Karpas-422 (cell line): ENCODE results near the gene FER1L5. TPM values are rescaled to one million over a fixed set of nuclear protein-coding genes. Genes with fewer than 3 reads are reported as not detected.

Experiments used
- DNase-seq: peaks from one replicate; pipeline ENCODE4 v3.0.0-alpha.2; 2015
- H2AFZ ChIP-seq: fragments of 200-600 bp; sonication (generic); 2 replicates; pipeline ENCODE4 v1.6.1; 2014; ENCODE audit warnings: antibody characterized with exemption, low read length, mixed read lengths
- H3K27ac ChIP-seq: fragments of 200-600 bp; sonication (generic); 2 replicates; pipeline ENCODE4 v1.5.1; 2014; ENCODE audit warnings: mild to moderate bottlenecking, low read length, moderate library complexity
- H3K27me3 ChIP-seq: fragments of 200-600 bp; sonication (generic); 2 replicates; pipeline ENCODE4 v1.6.1; 2014; ENCODE audit warnings: low read length, mixed read lengths
- H3K36me3 ChIP-seq: fragments of 200-600 bp; sonication (generic); 2 replicates; pipeline ENCODE4 v1.6.1; 2014; ENCODE audit warnings: low read length, mixed read lengths; ENCODE audit not compliant: insufficient read depth
- H3K4me1 ChIP-seq: fragments of 200-600 bp; sonication (generic); 2 replicates; pipeline ENCODE4 v1.6.1; 2014; ENCODE audit warnings: mild to moderate bottlenecking, low read length, mixed read lengths
- H3K4me2 ChIP-seq: fragments of 200-600 bp; sonication (generic); 2 replicates; pipeline ENCODE4 v1.6.1; 2014; ENCODE audit warnings: low read length, low read depth, mild to moderate bottlenecking; ENCODE audit not compliant: poor library complexity, severe bottlenecking
- H3K4me3 ChIP-seq: fragments of 200-600 bp; sonication (generic); 2 replicates; pipeline ENCODE4 v1.5.1; 2014; ENCODE audit warnings: mild to moderate bottlenecking, antibody characterized with exemption, low read length, mixed read lengths
- H3K79me2 ChIP-seq: fragments of 200-600 bp; sonication (generic); 2 replicates; pipeline ENCODE4 v1.6.1; 2014; ENCODE audit warnings: mild to moderate bottlenecking, low read length, mixed read lengths
- H3K9ac ChIP-seq: fragments of 200-600 bp; sonication (generic); 2 replicates; pipeline ENCODE4 v1.6.0; 2014; ENCODE audit warnings: low read length
- H3K9me2 ChIP-seq: fragments of 200-600 bp; sonication (generic), shearing (Covaris generic); replicated peaks from 2 replicates; pipeline ENCODE4 v1.6.0; 2014; ENCODE audit warnings: mild to moderate bottlenecking, low read length, moderate library complexity; ENCODE audit not compliant: insufficient read depth
- H3K9me3 ChIP-seq: fragments of 300-700, 200-600 bp; sonication (generic); 2 replicates; pipeline ENCODE4 v1.6.1; 2014; ENCODE audit warnings: low read length, mixed read lengths
- H4K20me1 ChIP-seq: fragments of 200-600 bp; sonication (generic); 2 replicates; pipeline ENCODE4 v1.6.1; 2014; ENCODE audit warnings: mild to moderate bottlenecking, antibody characterized with exemption, low read length, low read depth; ENCODE audit not compliant: insufficient read depth
- total RNA-seq: library from RNA; depleted of rRNA; stranded (reverse); fragments of >200 nt; shearing (Covaris generic); gene quantifications from 2 replicates; pipeline ENCODE4 v1.2.3, GENCODE V29; 2014; ENCODE audit warnings: low replicate concordance

Gene FER1L5
- total RNA-seq, 1 experiment from 2014 or later, result not detected

GRCh38 chr2:96604104-96604503, 38.5 kb upstream of the FER1L5 start:
- Histone ChIP-seq H3K4me3 (no peak overlapping the region), H3K9ac (no peak overlapping the region), H3K27ac (no peak overlapping the region), H3K4me1 (peaks cover 9% of the 10 kb centered on the region), H3K79me2 (no peaks in the 10 kb centered on the region), H3K9me2 (no peaks in the 10 kb centered on the region), H3K27me3 (no peaks in the 10 kb centered on the region), H3K36me3 (peaks cover 54% of the 10 kb centered on the region), H2AFZ (no peak overlapping the region), H4K20me1 (no peaks in the 10 kb centered on the region), H3K9me3 (no peaks in the 10 kb centered on the region), H3K4me2 (no peak overlapping the region)
- DNase-seq, result peak; percentile 43

DNA sequence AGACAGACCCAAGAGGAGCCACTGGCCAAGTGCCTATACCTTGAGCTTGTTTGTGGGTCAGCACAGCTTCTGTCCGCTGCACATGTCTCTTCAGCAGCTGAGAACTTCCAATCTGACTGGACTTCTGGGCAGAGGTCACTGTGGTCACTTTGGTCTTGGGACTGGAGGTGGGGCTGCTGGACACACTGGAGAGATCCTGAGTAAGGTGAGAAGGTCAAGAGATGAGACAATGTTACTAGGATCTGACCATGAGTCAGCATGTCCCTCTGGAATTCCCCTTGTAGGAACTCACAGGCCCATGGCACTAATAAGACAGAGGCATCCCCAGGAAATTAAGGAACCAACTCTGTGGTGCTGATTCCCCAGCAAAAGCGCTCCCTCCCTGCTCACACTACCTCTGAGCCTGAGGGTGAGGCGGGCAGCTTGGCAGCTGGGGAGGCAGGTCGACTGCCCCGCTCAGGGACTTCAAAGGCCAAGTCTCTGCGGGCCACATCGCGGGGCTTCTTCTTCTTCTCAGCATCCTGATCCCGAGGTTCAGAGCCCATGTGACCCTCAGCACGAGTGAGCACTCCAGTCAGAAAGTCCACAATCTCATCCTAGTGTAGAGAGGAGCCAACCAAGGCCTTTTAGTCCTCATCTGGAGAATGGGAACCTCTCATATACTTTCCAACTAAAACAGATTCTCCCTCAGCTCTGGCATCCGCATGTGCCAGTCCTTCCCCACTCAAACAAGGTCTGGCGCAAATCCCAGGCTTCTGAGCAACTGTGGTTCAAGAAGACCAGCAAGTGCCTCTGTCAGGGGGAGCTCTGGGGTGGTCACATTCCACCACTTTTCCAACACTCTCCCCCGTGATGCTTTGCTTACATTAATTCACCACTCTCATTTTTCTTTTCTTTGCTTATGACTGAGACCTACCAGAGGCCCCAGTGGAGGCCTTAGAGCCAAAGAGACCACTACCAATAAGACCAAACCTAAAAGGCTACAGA, 33.8 kb upstream of the FER1L5 start:
- H3K9ac ChIP-seq, result no peak overlapping the region
- H3K4me1 ChIP-seq, result no peaks in the 10 kb centered on the region
- no peaks in the 10 kb centered on the region for H3K9me2 ChIP-seq
- H3K27ac ChIP-seq, result no peak overlapping the region
- no peak overlapping the region for H3K4me2 ChIP-seq
- H3K79me2 ChIP-seq, result no peaks in the 10 kb centered on the region
- no peak for DNase-seq
- H3K36me3 ChIP-seq, result peaks cover 31% of the 10 kb centered on the region
- H4K20me1 ChIP-seq, result no peaks in the 10 kb centered on the region
- H2AFZ ChIP-seq, result no peak overlapping the region
- H3K27me3 ChIP-seq, result no peaks in the 10 kb centered on the region
- no peak overlapping the region for H3K4me3 ChIP-seq
- no peaks in the 10 kb centered on the region for H3K9me3 ChIP-seq

DNA sequence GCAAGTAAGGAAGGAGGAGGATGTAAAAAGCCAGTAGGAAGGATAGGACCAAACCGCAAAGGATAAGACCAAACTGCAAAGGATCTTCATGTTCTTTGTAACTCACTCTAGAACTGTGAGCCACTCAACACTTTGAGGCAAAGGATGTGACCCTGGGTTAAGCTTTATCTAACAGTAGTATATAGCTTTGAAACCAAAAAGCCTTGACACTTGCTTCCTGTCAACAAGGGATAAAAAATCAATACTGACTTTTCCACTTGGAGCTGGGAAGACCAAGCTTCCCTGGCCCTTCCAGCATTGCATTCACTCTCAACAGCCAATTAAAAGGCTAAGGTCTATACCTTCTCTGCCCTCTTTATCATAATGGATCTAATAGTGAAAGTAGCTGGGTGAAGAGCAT, 26.4 kb upstream of the FER1L5 start:
- Histone ChIP-seq H2AFZ (no peak overlapping the region), H3K9me2 (no peaks in the 10 kb centered on the region), H3K4me3 (no peak overlapping the region), H3K9me3 (no peaks in the 10 kb centered on the region), H3K27ac (no peak overlapping the region), H3K36me3 (peaks cover 20% of the 10 kb centered on the region; the same call in 1 of the 2 replicates), H3K27me3 (no peaks in the 10 kb centered on the region), H3K9ac (no peak overlapping the region), H3K79me2 (0 out of 2 replicates have a peak, but pooled peaks cover 3% of the 10 kb centered on the region), H3K4me1 (no peaks in the 10 kb centered on the region), H3K4me2 (no peak overlapping the region), H4K20me1 (no peaks in the 10 kb centered on the region)
- no peak for DNase-seq

GRCh38 chr2:96616535-96616934, 26.0 kb upstream of the FER1L5 start:
- Histone ChIP-seq H2AFZ (no peak overlapping the region), H3K9me2 (no peaks in the 10 kb centered on the region), H3K27me3 (no peaks in the 10 kb centered on the region), H3K9me3 (no peaks in the 10 kb centered on the region), H4K20me1 (no peaks in the 10 kb centered on the region), H3K9ac (no peak overlapping the region), H3K27ac (no peak overlapping the region), H3K4me1 (no peaks in the 10 kb centered on the region), H3K79me2 (0 out of 2 replicates have a peak, but pooled peaks cover 3% of the 10 kb centered on the region), H3K4me2 (no peak overlapping the region), H3K4me3 (no peak overlapping the region), H3K36me3 (peaks cover 20% of the 10 kb centered on the region; the same call in 1 of the 2 replicates)
- DNase-seq, result no peak

GRCh38 chr2:96617012-96617411, 25.6 kb upstream of the FER1L5 start:
- Histone ChIP-seq H3K36me3 (peaks cover 20% of the 10 kb centered on the region; the same call in 1 of the 2 replicates), H3K4me1 (no peaks in the 10 kb centered on the region), H2AFZ (no peak overlapping the region), H3K9me2 (no peaks in the 10 kb centered on the region), H3K9me3 (no peaks in the 10 kb centered on the region), H3K27ac (no peak overlapping the region), H3K27me3 (no peaks in the 10 kb centered on the region), H3K4me2 (no peak overlapping the region), H3K9ac (no peak overlapping the region), H3K4me3 (no peak overlapping the region), H4K20me1 (no peaks in the 10 kb centered on the region), H3K79me2 (0 out of 2 replicates have a peak, but pooled peaks cover 3% of the 10 kb centered on the region)
- no peak for DNase-seq

- H3K4me2 ChIP-seq, result no peak overlapping the region
- no peak overlapping the region for H3K27ac ChIP-seq
- H3K4me1 ChIP-seq, result no peaks in the 10 kb centered on the region
- no peak overlapping the region for H2AFZ ChIP-seq
- H3K79me2 ChIP-seq, result 0 out of 2 replicates have a peak, but pooled peaks cover 3% of the 10 kb centered on the region
- no peak for DNase-seq
- no peaks in the 10 kb centered on the region for H3K9me3 ChIP-seq
- no peaks in the 10 kb centered on the region for H4K20me1 ChIP-seq
- H3K27me3 ChIP-seq, result no peaks in the 10 kb centered on the region
- no peak overlapping the region for H3K9ac ChIP-seq
- no peaks in the 10 kb centered on the region for H3K9me2 ChIP-seq
- H3K36me3 ChIP-seq, result peaks cover 14% of the 10 kb centered on the region; the same call in 1 of the 2 replicates
- no peak overlapping the region for H3K4me3 ChIP-seq
Observed at GRCh38 chr2:96618596-96619283, 23.8 kb upstream of the FER1L5 start.

GRCh38 chr2:96622544-96622943, 20.0 kb upstream of the FER1L5 start:
- no peaks in the 10 kb centered on the region for H3K4me1 ChIP-seq
- H4K20me1 ChIP-seq, result no peaks in the 10 kb centered on the region
- no peak overlapping the region for H2AFZ ChIP-seq
- no peak overlapping the region for H3K4me3 ChIP-seq
- no peaks in the 10 kb centered on the region for H3K9me3 ChIP-seq
- no peak overlapping the region for H3K27ac ChIP-seq
- DNase-seq, result no peak
- H3K79me2 ChIP-seq, result peaks cover 22% of the 10 kb centered on the region; the same call in 1 of the 2 replicates
- H3K36me3 ChIP-seq, result peaks cover 15% of the 10 kb centered on the region; the same call in 1 of the 2 replicates
- no peaks in the 10 kb centered on the region for H3K9me2 ChIP-seq
- H3K9ac ChIP-seq, result no peak overlapping the region
- no peaks in the 10 kb centered on the region for H3K27me3 ChIP-seq
- H3K4me2 ChIP-seq, result no peak overlapping the region

DNA sequence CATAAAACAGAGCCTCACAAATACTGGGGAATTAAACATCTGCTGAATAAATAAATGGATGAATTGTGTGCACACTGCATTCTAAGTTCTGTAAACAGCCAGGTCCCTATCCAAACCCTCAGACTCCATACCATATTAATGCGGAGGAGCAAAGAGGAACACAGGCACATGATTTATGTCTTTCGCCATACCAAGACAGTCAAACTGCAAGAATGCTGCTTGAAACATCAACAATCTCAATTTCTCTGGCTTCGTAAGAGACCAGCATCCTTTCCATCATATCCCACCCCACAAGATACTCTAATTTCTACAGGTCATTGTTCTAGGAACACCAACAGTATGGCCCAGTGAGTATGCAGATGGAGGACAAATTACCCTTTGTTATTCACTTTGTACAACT, 19.4 kb upstream of the FER1L5 start:
- Histone ChIP-seq H3K4me1 (no peaks in the 10 kb centered on the region), H2AFZ (no peak overlapping the region), H3K9me3 (no peaks in the 10 kb centered on the region), H3K27me3 (no peaks in the 10 kb centered on the region), H3K79me2 (peaks cover 25% of the 10 kb centered on the region; the same call in 1 of the 2 replicates), H3K9ac (no peak overlapping the region), H4K20me1 (no peaks in the 10 kb centered on the region), H3K36me3 (peaks cover 21% of the 10 kb centered on the region; the same call in 1 of the 2 replicates), H3K9me2 (no peaks in the 10 kb centered on the region), H3K4me3 (no peak overlapping the region), H3K27ac (no peak overlapping the region), H3K4me2 (no peak overlapping the region)
- DNase-seq, result no peak
